Heart right ventricle (tissue), 16 donors: ENCODE data around the gene TRMU. TPM values are rescaled to one million over a fixed set of nuclear protein-coding genes. Genes with fewer than 3 reads are reported as not detected.

Source experiments
- ATAC-seq, 8 donors: fragments of 200-7000 bp; cut with Tn5 transposase; one replicate each; pipeline ENCODE4 v1.9.1; 2020; ENCODE audit warnings: mild to moderate bottlenecking in 8 of 8, moderate library complexity in 8 of 8, moderate number of reproducible peaks in 1 of 8
- DNase-seq, 2 donors: peaks; one replicate each; pipeline ENCODE4 v3.0.0-alpha.2; 2020
- H3K27ac ChIP-seq, 10 donors: fragments of 200-600 bp; sonication (generic) in 2 of 10; one replicate each; pipeline versions ENCODE4 v1.5.0 to v1.8.0; 2020 to 2022; ENCODE audit warnings: mild to moderate bottlenecking in 3 of 10
- H3K27me3 ChIP-seq, 7 donors: fragments of 200-600 bp; one replicate each; pipeline ENCODE4 v1.8.0; 2021 to 2022; ENCODE audit warnings: mild to moderate bottlenecking in 2 of 7
- H3K36me3 ChIP-seq, 9 donors: fragments of 200-600 bp; sonication (generic) in 1 of 9; one replicate each; pipeline versions ENCODE4 v1.5.0 to v1.8.0; 2020 to 2022; ENCODE audit warnings: mild to moderate bottlenecking in 2 of 9
- H3K4me1 ChIP-seq, 9 donors: fragments of 200-600 bp; sonication (generic) in 1 of 9; one replicate each; pipeline versions ENCODE4 v1.5.0 to v1.8.0; 2020 to 2022; ENCODE audit warnings: mild to moderate bottlenecking in 4 of 9
- H3K4me3 ChIP-seq, 10 donors: fragments of 200-600 bp; sonication (generic) in 2 of 10; one replicate each; pipeline versions ENCODE4 v1.5.0 to v1.8.0; 2020 to 2022; ENCODE audit warnings: mild to moderate bottlenecking in 7 of 10, moderate library complexity in 2 of 10
- H3K9me3 ChIP-seq, 11 donors: fragments of 200-600 bp in 10 of 11; sonication (generic) in 2 of 11; one replicate each; pipeline versions ENCODE4 v1.5.0 to v1.8.0; 2013 to 2022; ENCODE audit warnings: mild to moderate bottlenecking in 2 of 11, control low read depth in 1 of 11, moderate library complexity in 1 of 11
- CTCF ChIP-seq, 9 donors: fragments of 200-600 bp; sonication (generic) in 2 of 9; IDR thresholded peaks; one replicate each; pipeline versions ENCODE4 v1.5.0 to v1.8.0; 2021 to 2022; ENCODE audit warnings: antibody characterized with exemption in 9 of 9, mild to moderate bottlenecking in 5 of 9, moderate library complexity in 1 of 9
- whole genome bisulfite sequencing, 2 donors: extraction: QIAGEN DNeasy Blood & Tissue Kit; methylation state at CpG; one replicate each; pipeline ENCODE4 v1.1.7; 2013; ENCODE audit warnings: inconsistent platforms in 1 of 2; 5-methylcytosine and 5-hydroxymethylcytosine counted together
- intact Hi-C, 10 donors: fragments of 100-400 bp; cut with DNase I; formaldehyde crosslinking; loops; one replicate each; pipeline versions ENCODE4 v1.11.1 to v1.14.2; 2022
- polyA plus RNA-seq, 2 donors: library from polyadenylated mRNA; stranded (reverse); fragments of 200-250 nt; gene quantifications; one replicate each; pipeline ENCODE4 v1.2.3, GENCODE V29; 2013
- total RNA-seq, 10 donors: library from RNA; stranded (reverse); fragmentation: NEBNext Ultra II Directional in 3 of 10; extraction: Animal tissue kit (Norgen Biotek cat#: 25700) in 3 of 10; gene quantifications; one replicate each; pipeline versions ENCODE4 v1.2.1 to v1.2.4, GENCODE V29; 2021 to 2023
- donor health status: Arrhythmogenic right ventricular cardiomyopathy.
- donor health status: ischemic (EF 13 %, LVEDD 7.1; RV severe dilation, severe dysfunction).
- donor health status: healthy with polysubstance abuse.
- donor health status: DM: no; HTN: yes; CAD: no.
- donor health status: DM: no; HTN: no; CAD: no.
- donor health status: ischemic (EF 25% LVEDD 6.9; RV normal size, moderate dysfunction).
- donor health status: ischemic (EF 25% LVEDD 5.7; RV mildly dilated, moderate dysfunction).
- donor health status: healthy.
- donor health status: DM: yes; HTN: yes; CAD: no.
- donor health status: Ischemic cardiomyopathy.
- donor health status: ischemic (EF 35%, LVEDD 5.7; RV mildly dilated, moderate dysfunction).
- donor health status: nonischemic (EF 11% LVEDD 7.7; RV severe dilation, severe dysfunction).
- donor health status: DM: yes; HTN: yes; CAD: no.
- donor health status: PGD.
- donor health status: ischemic (EF 29% LVEDD 5.4; RV normal size, mild dysfunction).
- donor health status: nonischemic (EF 23%, LVEDD 6.1; RV moderate dilation, normal function).

Gene TRMU
- total and polyA plus RNA-seq, 12 donors = 22.1 to 80.5 (median 31.1) TPM

GRCh38 chr22:46362934-46363515, 27.5 kb downstream of the TRMU start:
- no peak overlapping the region for H3K27ac ChIP-seq
- DNase-seq (no peak), ATAC-seq (no peak)
- no peaks in the 10 kb centered on the region for H3K4me1 ChIP-seq
- H3K36me3 ChIP-seq = peaks cover 0 to 9% (median 0%) of the 10 kb centered on the region in 9 donors
- TF ChIP-seq CTCF (IDR thresholded peaks at IDR 0.05) = no peak
- intact Hi-C loops = no loop called here
- H3K9me3 ChIP-seq = peaks cover 0 to 11% (median 0%) of the 10 kb centered on the region in 11 donors
- H3K4me3 ChIP-seq = no peak overlapping the region
- H3K27me3 ChIP-seq = peaks cover 0 to 18% (median 6%) of the 10 kb centered on the region in 7 donors
- WGBS, 2 donors = 86 to 89% methylated on average over 15 of the region's 15 CpGs

- Histone ChIP-seq H3K4me3 (no peak overlapping the region), H3K27me3 (peaks cover 0 to 20% (median 6%) of the 10 kb centered on the region in 7 donors), H3K4me1 (no peaks in the 10 kb centered on the region), H3K36me3 (peaks cover 0 to 3% (median 0%) of the 10 kb centered on the region in 9 donors), H3K27ac (no peak overlapping the region), H3K9me3 (peaks cover 0 to 11% (median 0%) of the 10 kb centered on the region in 11 donors)
- no peak for ATAC-seq
- TF ChIP-seq CTCF (IDR thresholded peaks at IDR 0.05) = no peak
- intact Hi-C loops = no loop called here
- no peak for DNase-seq
- WGBS, 2 donors = 83 to 84% methylated on average over 35 of the region's 35 CpGs
Observed at GRCh38 chr22:46363611-46364321, 28.3 kb downstream of the TRMU start.

DNA sequence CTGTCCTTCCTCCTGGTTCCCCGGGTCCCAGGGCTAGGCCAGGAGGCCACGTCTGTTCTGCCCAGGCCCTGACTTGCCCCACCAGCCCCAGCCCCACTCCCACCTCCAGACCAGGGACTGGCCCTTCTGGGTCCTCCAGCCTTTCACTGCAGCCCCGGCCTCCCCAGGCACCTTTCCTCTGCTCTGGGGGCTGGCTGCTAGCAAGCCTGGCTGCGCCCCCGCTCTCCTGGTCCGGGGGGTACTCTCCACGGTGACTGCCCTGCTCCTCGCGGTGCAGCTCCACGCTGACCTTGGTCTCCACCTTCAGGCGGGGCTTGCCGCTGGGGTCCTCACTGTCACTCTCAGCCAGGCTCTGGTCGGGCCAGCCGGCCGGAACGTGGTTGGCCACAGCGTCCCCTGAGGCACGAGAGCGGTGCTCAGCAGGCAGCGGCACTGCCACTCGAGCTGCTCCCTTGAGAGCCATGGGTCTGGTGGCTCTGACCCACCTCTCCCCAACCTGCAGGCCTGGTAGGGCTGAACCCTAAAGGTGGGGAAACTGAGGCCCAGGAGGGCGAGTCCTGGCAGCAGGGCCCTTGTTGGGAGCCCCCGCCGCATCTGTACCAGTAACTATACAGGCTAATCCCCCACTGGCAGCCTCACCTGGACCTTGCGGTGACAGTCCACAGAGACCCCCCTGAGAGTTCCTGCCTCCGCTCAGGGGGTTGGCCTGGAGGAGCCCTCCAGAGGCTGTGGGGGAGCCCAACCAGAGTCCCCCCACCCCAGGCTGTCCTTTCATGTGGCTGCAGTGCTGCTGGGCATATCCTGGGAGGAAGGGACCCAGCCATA, 29.0 kb downstream of the TRMU start:
- Histone ChIP-seq H3K4me3 (no peak overlapping the region), H3K27me3 (peaks cover 0 to 20% (median 6%) of the 10 kb centered on the region in 7 donors), H3K36me3 (no peaks in the 10 kb centered on the region), H3K9me3 (peaks cover 0 to 11% (median 0%) of the 10 kb centered on the region in 11 donors), H3K4me1 (no peaks in the 10 kb centered on the region), H3K27ac (no peak overlapping the region)
- intact Hi-C loops = loop anchor here in 5 of 10 donors (5.0 kb wide), 1 partner anchor 178 kb away; no protein-coding TSS in a partner anchor
- TF ChIP-seq CTCF (IDR thresholded peaks at IDR 0.05) = no peak
- DNase-seq (no peak), ATAC-seq (no peak)
- 62 to 72% methylated on average over 26 of the region's 26 CpGs for WGBS, 2 donors

DNA sequence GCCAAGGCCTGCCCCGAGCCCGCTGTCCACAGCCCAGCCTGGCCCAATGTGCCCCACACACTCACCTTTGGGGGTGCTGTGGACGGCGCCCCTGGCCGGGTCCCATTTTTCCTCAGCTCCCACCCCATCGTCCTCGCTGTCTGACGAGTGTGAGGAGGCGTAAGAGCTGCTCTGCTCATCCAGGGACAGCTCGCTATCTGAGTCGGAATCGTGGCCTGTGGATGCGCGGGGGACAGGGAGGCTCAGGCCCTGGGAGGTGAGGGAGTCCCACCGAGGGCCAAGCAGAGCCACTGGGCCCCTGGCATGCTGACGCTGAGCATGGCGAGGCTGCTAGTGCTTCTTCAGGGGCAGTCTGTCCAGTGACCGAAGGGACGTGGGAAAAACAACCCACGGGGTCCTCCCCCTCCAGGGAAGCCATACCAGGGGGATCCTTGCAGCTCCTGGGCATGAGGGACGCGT, 29.7 kb downstream of the TRMU start:
- intact Hi-C loops = loop anchor here in 5 of 10 donors (5.0 kb wide), 1 partner anchor 177 kb away; no protein-coding TSS in a partner anchor
- Histone ChIP-seq H3K36me3 (no peaks in the 10 kb centered on the region), H3K27ac (no peak overlapping the region), H3K4me1 (no peaks in the 10 kb centered on the region), H3K4me3 (no peak overlapping the region), H3K9me3 (peaks cover 0 to 7% (median 0%) of the 10 kb centered on the region in 11 donors), H3K27me3 (peaks cover 0 to 20% (median 6%) of the 10 kb centered on the region in 7 donors)
- 84 to 85% methylated on average over 22 of the region's 22 CpGs for WGBS, 2 donors
- TF ChIP-seq CTCF (IDR thresholded peaks at IDR 0.05) = no peak
- DNase-seq (no peak), ATAC-seq (no peak)
